HS-5 (cell line): Measurements from ENCODE around the gene MOCS3.
A peak's percentile ranks its signal among the peaks of the same experiment; 100 is the strongest.

Source experiments
- DNase-seq: peaks from one replicate; pipeline ENCODE4 v3.0.0-alpha.2; 2012; ENCODE audit warnings: low read depth

The MOCS3 gene

DNA sequence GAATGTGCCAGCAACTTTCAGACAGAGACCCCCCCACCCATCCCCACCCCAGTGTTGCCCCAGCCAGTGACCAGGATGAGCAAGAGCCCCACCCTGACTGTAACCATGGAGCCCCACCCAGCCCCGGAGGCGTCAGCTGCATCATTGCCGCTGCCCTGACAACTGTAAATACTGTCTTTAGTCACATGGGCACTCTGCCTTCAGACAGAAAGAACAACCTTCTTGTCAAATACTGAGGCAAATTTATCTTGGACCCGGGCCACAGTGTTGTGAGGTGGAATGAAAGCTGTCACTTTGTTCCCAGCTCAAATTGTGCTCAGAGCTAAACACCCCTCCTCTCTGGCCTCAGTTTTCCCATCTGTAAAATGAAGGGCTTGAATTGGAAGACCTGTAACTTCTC is 23.7 kb downstream of the MOCS3 start:
- DNase-seq: no peak

- no peak for DNase-seq
These were observed 24.7 kb downstream of the MOCS3 start for GRCh38 chr20:50983321-50983720.

GRCh38 chr20:50987493-50988210 is 29.0 kb downstream of the MOCS3 start:
- peak; percentile 100 for DNase-seq

DNA sequence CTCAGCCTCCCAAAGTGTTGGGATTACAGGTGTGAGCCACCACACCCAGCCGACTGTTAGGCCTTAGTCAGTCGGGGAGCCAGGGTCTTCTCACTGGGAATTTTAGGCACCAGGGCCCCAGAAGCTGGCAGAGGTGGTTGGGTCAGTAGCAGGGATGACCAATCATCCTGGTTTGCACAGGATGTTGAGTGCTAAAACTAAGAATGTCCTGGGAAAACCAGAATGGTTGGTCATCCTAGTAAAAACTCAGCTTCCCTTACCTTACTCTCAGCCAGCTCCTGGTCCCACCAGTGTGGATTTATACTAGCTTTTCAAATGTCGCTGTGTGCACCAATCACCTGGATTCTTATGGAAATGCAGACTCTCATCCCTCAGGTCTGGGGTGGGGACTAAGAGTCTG is 32.5 kb downstream of the MOCS3 start:
- no peak for DNase-seq

- no peak for DNase-seq
These were observed 33.7 kb downstream of the MOCS3 start for GRCh38 chr20:50992336-50992732.

DNA sequence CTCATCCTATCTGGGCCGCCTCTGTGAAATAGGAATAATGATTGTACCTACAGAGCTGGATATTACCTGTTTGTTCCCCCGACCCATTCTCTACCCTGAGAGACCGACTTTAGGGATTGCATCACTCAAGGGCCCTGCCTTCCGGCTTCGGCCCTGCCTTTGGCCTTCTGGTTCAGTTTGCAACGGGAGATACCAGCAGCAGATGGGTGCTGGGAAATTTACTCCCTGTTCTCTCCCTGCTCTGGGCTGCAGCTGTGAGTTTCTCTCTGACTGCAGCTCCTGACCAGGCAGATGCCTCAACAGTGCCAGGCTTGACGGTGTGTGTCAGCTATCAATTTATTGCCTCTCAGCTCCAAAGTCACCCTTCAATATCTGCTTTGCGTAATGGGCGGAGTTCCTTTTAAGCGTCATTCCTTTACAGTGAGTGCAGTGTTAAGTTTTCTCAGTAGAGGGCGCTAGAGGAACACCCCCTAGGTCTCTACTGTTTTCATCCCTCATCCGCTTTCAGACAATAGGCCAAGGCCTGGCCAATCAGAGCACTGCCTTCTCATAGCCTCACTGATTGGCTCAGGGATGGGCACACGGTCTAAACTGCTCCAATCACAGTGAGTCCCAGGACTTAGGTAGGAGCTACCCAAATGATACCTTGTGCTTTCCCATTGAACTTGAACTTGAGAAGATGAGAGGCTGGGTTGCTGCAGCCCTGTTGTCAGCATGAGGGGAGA is 34.3 kb downstream of the MOCS3 start:
- peak; percentile 88 for DNase-seq

DNA sequence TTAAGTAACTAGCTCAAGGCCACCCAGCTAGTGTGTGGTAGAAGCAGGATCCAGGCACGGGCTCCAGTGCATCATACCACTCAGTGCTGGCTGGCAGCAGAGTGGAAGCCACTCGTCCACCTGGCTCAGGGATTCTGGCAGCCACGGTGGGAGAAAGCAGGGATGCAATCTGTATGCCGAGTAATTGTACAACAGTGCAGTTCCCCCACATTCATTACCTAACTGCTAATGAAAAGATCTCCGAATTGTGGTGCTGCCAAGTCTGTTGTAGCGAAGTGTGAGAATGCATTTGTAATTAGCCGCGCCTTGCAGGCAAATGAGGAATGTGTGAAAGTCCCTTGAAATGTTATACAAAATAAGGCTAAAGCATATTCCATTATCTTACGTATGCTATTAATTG is 35.3 kb downstream of the MOCS3 start:
- no peak for DNase-seq

- DNase-seq: no peak
These were observed 36.9 kb downstream of the MOCS3 start for GRCh38 chr20:50995506-50995905.

GRCh38 chr20:50996901-50997865 is 38.6 kb downstream of the MOCS3 start:
- DNase-seq: no peak

- DNase-seq: no peak
These were observed 40.7 kb downstream of the MOCS3 start for GRCh38 chr20:50999355-50999754.

DNA sequence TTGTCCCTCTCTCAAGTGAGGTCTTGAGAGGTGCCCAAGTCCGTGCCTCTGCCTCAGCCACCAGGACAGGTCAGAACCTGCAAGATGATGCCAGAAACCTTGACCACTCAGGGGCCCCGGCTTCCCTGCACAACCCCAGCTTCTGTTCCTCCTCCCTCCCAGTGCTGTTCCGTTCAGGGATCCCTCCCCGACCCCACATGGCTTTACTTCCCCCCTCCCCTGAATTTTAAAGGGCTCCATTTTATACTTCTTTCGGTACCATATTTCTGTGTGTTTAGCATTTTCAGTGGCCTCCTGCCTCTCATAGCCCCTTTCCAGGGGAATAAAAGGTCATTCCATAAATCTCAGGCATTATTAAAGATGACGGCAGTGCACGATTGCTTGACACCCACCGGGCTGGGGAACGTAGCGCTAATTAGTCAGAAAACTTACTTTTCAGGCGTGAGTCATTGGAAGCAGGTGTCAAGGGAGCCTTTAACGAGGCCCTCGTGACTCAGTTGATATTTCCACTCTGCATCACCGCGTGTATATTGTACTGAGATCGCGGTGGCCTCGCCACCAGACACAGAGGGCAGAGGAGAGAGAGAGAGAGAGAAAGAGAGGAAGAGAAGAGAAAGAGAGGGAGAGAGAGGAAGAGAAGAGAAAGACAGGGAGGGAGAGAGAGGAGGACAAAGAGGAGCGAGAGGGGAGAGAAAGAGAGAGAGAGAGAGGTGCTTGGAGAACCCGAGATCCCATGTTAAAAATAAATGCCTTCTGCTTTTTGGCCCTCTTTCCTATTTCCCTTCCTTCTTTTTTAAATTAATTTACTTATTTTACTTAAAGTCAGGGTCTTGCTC is 43.0 kb downstream of the MOCS3 start:
- no peak for DNase-seq

DNA sequence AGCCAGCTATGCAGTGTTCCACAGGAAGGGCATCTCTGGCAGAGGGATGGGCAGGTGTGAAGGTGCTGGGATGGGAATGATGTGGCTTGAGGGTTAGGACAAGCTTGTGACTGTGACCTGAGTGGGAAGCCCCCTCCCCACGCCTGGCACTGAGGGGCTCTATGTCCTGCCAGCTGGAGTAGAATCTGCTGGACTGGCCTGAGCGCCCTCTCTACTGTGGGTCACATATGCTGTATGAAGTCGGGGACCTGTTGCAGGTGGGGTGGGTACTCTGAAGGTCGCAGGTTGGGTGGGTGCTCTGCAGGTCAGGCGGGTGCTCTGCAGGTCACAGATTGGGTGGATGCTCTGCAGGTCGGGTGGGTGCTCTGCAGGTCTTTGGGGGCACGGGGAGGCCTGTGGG is 44.0 kb downstream of the MOCS3 start:
- DNase-seq: no peak

DNA sequence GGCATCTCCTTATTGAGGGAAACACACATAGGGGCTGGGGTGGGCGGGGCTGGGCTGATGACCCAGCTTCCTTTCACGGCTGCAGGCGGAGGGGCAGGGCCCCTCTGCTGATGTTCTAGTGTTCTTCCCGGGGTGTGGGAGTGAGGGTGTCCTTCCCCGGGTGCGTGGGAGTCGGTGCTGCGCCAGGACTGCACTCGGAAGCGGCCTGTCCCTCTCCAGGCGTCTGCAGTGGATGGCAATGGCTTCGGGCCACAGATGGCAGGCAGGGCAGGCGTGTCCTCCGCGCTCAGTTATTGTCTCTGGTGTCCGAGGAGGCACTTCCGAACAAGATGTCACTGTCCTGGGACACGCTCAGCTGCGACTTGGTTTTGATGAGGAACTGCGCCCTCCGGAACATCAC is 45.1 kb downstream of the MOCS3 start:
- DNase-seq: no peak

GRCh38 chr20:51004305-51004727 is 45.7 kb downstream of the MOCS3 start:
- no peak for DNase-seq

GRCh38 chr20:51004781-51005180 is 46.2 kb downstream of the MOCS3 start:
- DNase-seq: no peak

GRCh38 chr20:51005214-51005613 is 46.6 kb downstream of the MOCS3 start:
- no peak for DNase-seq

DNA sequence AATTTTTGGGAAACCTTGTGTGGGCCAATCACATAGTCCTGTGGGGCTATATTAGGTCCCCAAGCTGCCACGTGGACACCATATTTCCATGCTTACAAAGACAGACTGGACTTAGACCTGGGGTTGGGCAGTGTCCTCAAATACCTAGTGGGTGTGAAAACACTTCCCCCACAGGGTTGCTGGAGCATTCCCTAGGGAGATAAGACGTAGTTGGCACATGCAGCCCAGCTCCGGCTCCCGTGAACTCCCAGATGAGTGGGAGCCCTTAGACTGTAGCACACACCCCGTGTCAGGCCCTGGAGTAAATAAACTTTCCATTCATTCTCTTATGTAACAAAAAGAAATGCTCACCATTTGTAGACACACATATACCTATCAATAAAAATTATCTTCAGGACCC is 50.1 kb downstream of the MOCS3 start:
- DNase-seq: no peak

- no peak for DNase-seq
These were observed 50.9 kb downstream of the MOCS3 start for GRCh38 chr20:51009303-51010042.

GRCh38 chr20:51010043-51010365 is 51.4 kb downstream of the MOCS3 start:
- DNase-seq: no peak

DNA sequence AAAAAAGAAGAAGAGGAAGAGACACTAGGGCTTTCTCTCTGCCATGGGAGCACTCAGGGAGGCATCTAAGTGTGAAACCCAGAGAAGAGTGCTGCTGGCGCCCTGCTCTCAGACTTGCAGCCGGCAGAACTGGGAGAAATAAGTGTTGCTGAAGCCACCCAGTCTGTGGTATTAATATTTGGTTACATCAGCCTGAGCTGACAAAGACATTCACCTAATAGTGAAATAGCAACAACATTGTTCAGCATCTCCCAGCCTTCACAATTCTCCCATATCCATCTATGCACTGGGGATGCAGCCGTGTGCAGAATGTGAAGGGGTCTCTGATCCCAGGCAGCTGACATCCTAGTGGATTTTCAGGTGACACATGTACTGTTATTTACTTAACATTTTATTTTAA is 52.3 kb downstream of the MOCS3 start:
- DNase-seq: no peak

GRCh38 chr20:51011479-51011878 is 52.9 kb downstream of the MOCS3 start:
- DNase-seq: no peak
